H1 (cell line): ENCODE measurements around the gene AVPR2.

Source experiments
- ASH2L ChIP-seq: fragments of 200-600, 300-600 bp; sonication (generic); IDR thresholded peaks from one replicate; pipeline ENCODE4 v1.7.1; 2017; ENCODE audit warnings: low read length
- EP300 ChIP-seq, 2 experiments: IDR thresholded peaks; 1 replicate in 1 of 2; 2 replicates in 1 of 2; pipeline ENCODE4 v1.6.1; 2011 to 2012; ENCODE audit warnings: low read depth in 2 of 2, low read length in 2 of 2, mild to moderate bottlenecking in 2 of 2, borderline replicate concordance in 1 of 2, inconsistent platforms in 1 of 2, moderate library complexity in 1 of 2
- EZH2 ChIP-seq: fragments of 200-600 bp; sonication (generic); IDR thresholded peaks from 2 replicates; pipeline ENCODE4 v1.7.1; 2012; ENCODE audit warnings: low read depth, mild to moderate bottlenecking, moderate library complexity, low read length, inconsistent platforms; ENCODE audit not compliant: severe bottlenecking
- GABPA ChIP-seq: IDR thresholded peaks from 2 replicates; pipeline ENCODE4 v1.6.1; 2011; ENCODE audit warnings: mild to moderate bottlenecking, low read length, moderate library complexity, borderline replicate concordance; ENCODE audit not compliant: insufficient read depth
- HDAC6 ChIP-seq: IDR thresholded peaks from one replicate; pipeline ENCODE4 v1.7.1; 2012; ENCODE audit warnings: low read depth, mild to moderate bottlenecking, inconsistent platforms, low read length, moderate library complexity
- JUND ChIP-seq: IDR thresholded peaks from 2 replicates; pipeline ENCODE4 v1.6.1; 2011; ENCODE audit warnings: mild to moderate bottlenecking, improper control_type of control experiment, low read length
- POLR2A ChIP-seq, 2 experiments: IDR thresholded peaks; 1 replicate in 1 of 2; 2 replicates in 1 of 2; pipeline ENCODE4 v1.6.1; 2011; ENCODE audit warnings: low read depth in 2 of 2, low read length in 2 of 2, mild to moderate bottlenecking in 2 of 2; ENCODE audit errors: control extremely low read depth in 1 of 2
- POLR2AphosphoS5 ChIP-seq: IDR thresholded peaks from 2 replicates; pipeline ENCODE4 v1.6.1; 2011; ENCODE audit warnings: low read depth, low read length
- TBP ChIP-seq: IDR thresholded peaks from 2 replicates; pipeline ENCODE4 v1.6.1; 2011; ENCODE audit warnings: low read depth, low read length, improper control_type of control experiment
- TF ChIP-seq, protein P1 (sequence below): IDR thresholded peaks from 2 replicates; pipeline ENCODE4 v1.6.1; 2011; ENCODE audit warnings: low read length, improper control_type of control experiment

DNA sequence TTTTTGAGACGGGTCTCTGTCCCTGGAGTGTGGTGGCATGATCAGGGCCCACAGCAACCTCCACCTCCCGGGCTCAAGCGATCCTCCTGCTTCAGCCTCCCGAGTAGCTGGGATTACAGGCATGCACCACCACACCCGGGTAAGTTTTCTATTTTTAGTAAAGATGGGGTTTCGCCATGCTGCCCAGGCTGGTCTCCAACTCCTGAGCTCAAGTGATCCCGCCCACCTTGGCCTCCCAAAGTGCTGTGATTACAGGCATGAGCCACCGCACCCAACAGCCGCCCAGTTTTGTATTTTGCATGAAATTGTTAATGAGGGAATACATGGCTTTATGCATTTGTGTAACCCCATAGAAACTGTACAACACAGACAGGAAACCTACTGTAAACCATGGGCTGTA is 24.4 kb downstream of the AVPR2 start:
- TF ChIP-seq TBP (no peak), HDAC6 (no peak), EZH2 (no peak), GABPA (no peak), ASH2L (no peak), JUND (no peak), POLR2A (IDR thresholded peaks at IDR 0.05; ENCODE audit: control extremely low read depth in 1 of 2, low read depth in 2 of 2, low read length in 2 of 2) (no peak), EP300 (IDR thresholded peaks at IDR 0.05; ENCODE audit: borderline replicate concordance in 1 of 2, low read depth in 2 of 2, low read length in 2 of 2) (no peak), POLR2AphosphoS5 (no peak)
- TF ChIP-seq, protein P1, sequence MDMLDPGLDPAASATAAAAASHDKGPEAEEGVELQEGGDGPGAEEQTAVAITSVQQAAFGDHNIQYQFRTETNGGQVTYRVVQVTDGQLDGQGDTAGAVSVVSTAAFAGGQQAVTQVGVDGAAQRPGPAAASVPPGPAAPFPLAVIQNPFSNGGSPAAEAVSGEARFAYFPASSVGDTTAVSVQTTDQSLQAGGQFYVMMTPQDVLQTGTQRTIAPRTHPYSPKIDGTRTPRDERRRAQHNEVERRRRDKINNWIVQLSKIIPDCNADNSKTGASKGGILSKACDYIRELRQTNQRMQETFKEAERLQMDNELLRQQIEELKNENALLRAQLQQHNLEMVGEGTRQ: no peak
